Heart left ventricle (tissue), 13 donors: ENCODE data around the gene RPS23.

ENCODE experiments used
- POLR2A ChIP-seq, 2 donors: fragments of 450-650 bp; IDR thresholded peaks; one replicate each; pipeline ENCODE4 v1.6.1; 2017; ENCODE audit warnings: antibody characterized with exemption in 2 of 2, mild to moderate bottlenecking in 2 of 2, moderate library complexity in 2 of 2
- TF ChIP-seq, protein P1 (sequence below), 12 donors: fragments of 200-600 bp; sonication (generic) in 4 of 12; IDR thresholded peaks; one replicate each; pipeline versions ENCODE4 v1.5.0 to v1.8.0; 2018 to 2022; ENCODE audit warnings: antibody characterized with exemption in 12 of 12, mild to moderate bottlenecking in 5 of 12
- donor health status: ischemic (EF 13 %, LVEDD 7.1; RV severe dilation, severe dysfunction).
- donor health status: DM: no; HTN: yes; CAD: no.
- donor health status: DM: no; HTN: no; CAD: no.
- donor health status: ischemic (EF 25% LVEDD 6.9; RV normal size, moderate dysfunction).
- donor health status: ischemic (EF 25% LVEDD 5.7; RV mildly dilated, moderate dysfunction).
- donor health status: ischemic (EF 35%, LVEDD 5.7; RV mildly dilated, moderate dysfunction).
- donor health status: nonischemic (EF 11% LVEDD 7.7; RV severe dilation, severe dysfunction).
- donor health status: DM: yes; HTN: yes; CAD: no.
- donor health status: PGD.
- donor health status: ischemic (EF 29% LVEDD 5.4; RV normal size, mild dysfunction).
- donor health status: nonischemic (EF 23%, LVEDD 6.1; RV moderate dilation, normal function).

DNA sequence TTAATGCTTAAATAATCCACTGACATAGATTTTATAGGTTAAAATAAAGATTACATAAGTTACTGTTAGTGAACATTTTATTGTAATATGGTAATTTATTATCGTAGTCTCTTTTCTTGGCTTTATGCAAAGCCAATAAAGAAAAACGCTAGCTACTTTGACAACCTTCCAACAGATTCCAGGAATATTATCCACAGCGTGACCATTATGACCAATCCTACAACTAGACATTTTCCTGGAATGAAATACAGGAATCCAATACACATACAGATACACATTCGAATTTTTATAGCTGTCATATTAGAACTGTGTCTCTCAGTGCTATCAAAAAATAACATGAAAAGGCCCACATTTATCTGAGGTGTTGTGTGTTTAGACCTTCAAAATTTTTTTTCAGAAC lies 13.1 kb downstream of the RPS23 start:
- TF ChIP-seq, protein P1, sequence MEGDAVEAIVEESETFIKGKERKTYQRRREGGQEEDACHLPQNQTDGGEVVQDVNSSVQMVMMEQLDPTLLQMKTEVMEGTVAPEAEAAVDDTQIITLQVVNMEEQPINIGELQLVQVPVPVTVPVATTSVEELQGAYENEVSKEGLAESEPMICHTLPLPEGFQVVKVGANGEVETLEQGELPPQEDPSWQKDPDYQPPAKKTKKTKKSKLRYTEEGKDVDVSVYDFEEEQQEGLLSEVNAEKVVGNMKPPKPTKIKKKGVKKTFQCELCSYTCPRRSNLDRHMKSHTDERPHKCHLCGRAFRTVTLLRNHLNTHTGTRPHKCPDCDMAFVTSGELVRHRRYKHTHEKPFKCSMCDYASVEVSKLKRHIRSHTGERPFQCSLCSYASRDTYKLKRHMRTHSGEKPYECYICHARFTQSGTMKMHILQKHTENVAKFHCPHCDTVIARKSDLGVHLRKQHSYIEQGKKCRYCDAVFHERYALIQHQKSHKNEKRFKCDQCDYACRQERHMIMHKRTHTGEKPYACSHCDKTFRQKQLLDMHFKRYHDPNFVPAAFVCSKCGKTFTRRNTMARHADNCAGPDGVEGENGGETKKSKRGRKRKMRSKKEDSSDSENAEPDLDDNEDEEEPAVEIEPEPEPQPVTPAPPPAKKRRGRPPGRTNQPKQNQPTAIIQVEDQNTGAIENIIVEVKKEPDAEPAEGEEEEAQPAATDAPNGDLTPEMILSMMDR (IDR thresholded peaks at IDR 0.05) = no peak
- no peak for TF ChIP-seq POLR2A (IDR thresholded peaks at IDR 0.05)
